Hepatocyte (in vitro differentiated cells): ENCODE data around the gene EHBP1. TPM values are rescaled to one million over a fixed set of nuclear protein-coding genes. Genes with fewer than 3 reads are reported as not detected.
A peak's percentile ranks its signal among the peaks of the same experiment; 100 is the strongest.

Experiments used
- DNase-seq: peaks from one replicate; pipeline ENCODE4 v3.0.0-alpha.2; 2016; ENCODE audit warnings: low spot score
- H2AFZ ChIP-seq: fragments of 200-600 bp; sonication (generic); 2 replicates; pipeline ENCODE4 v1.6.0; 2016; ENCODE audit warnings: antibody characterized with exemption, mild to moderate bottlenecking
- H3K27ac ChIP-seq: fragments of 200-600 bp; sonication (generic); 2 replicates; pipeline ENCODE4 v1.5.1; 2016; ENCODE audit warnings: mild to moderate bottlenecking
- H3K27me3 ChIP-seq: fragments of 200-600 bp; sonication (generic); 2 replicates; pipeline ENCODE4 v1.6.1; 2016
- H3K36me3 ChIP-seq: fragments of 200-600 bp; sonication (generic); replicated peaks from 2 replicates; pipeline ENCODE4 v1.5.1; 2016; ENCODE audit warnings: low read depth; ENCODE audit not compliant: insufficient read depth
- H3K4me1 ChIP-seq: fragments of 200-600 bp; sonication (generic); 2 replicates; pipeline ENCODE4 v1.5.1; 2016; ENCODE audit warnings: mild to moderate bottlenecking, moderate library complexity; ENCODE audit not compliant: insufficient read depth
- H3K4me2 ChIP-seq: fragments of 200-600 bp; sonication (generic); 2 replicates; pipeline ENCODE4 v1.6.0; 2016
- H3K4me3 ChIP-seq: fragments of 200-600 bp; sonication (generic); 2 replicates; pipeline ENCODE4 v1.5.1; 2016; ENCODE audit warnings: mild to moderate bottlenecking
- H3K79me2 ChIP-seq: fragments of 200-600 bp; sonication (generic); 2 replicates; pipeline ENCODE4 v1.6.0; 2017; ENCODE audit warnings: mild to moderate bottlenecking
- H3K9me2 ChIP-seq: fragments of 200-600 bp; sonication (generic); replicated peaks from 2 replicates; pipeline ENCODE4 v1.6.0; 2017; ENCODE audit warnings: mild to moderate bottlenecking; ENCODE audit not compliant: insufficient read depth
- H3K9me3 ChIP-seq: fragments of 200-600 bp; sonication (generic); 2 replicates; pipeline ENCODE4 v1.5.1; 2016; ENCODE audit warnings: low read depth, mild to moderate bottlenecking
- H4K20me1 ChIP-seq: fragments of 200-600 bp; sonication (generic); 2 replicates; pipeline ENCODE4 v1.6.0; 2016; ENCODE audit warnings: mild to moderate bottlenecking; ENCODE audit not compliant: insufficient read depth, poor library complexity, severe bottlenecking
- EZH2 ChIP-seq: fragments of 200-600 bp; sonication (generic); IDR thresholded peaks from 2 replicates; pipeline ENCODE4 v1.6.1; 2016; ENCODE audit warnings: antibody characterized with exemption, mild to moderate bottlenecking, borderline replicate concordance
- EZH2phosphoT487 ChIP-seq: fragments of 200-600 bp; sonication (generic); IDR thresholded peaks from one replicate; pipeline ENCODE4 v1.6.1; 2018; ENCODE audit warnings: antibody characterized with exemption, mild to moderate bottlenecking, low read depth, moderate library complexity; ENCODE audit not compliant: unreplicated experiment, severe bottlenecking
- WGBS: methylation state at CpG from one replicate; pipeline ENCODE4 v1.1.6; 2016; ENCODE audit warnings: low lambda C conversion rate; ENCODE audit errors: missing lambda C conversion rate; 5-methylcytosine and 5-hydroxymethylcytosine counted together
- polyA plus RNA-seq: library from polyadenylated mRNA; unstranded; fragments of >200 nt; fragmentation: Nextera tagmentation; extraction: Ambion mirVana; gene quantifications from 2 replicates; pipeline ENCODE4 v1.2.1, GENCODE V29; 2016
- total RNA-seq: library from RNA; depleted of rRNA; stranded (reverse); fragments of >200 nt; gene quantifications from 2 replicates; pipeline ENCODE4 v1.2.3, GENCODE V29; 2014
- TF ChIP-seq, protein P1 (sequence below): fragments of 200-600 bp; sonication (generic); IDR thresholded peaks from 2 replicates; pipeline ENCODE4 v1.5.1; 2016; ENCODE audit warnings: antibody characterized with exemption, mild to moderate bottlenecking; ENCODE audit not compliant: poor library complexity

EHBP1 gene
- total and polyA plus RNA-seq, 2 experiments from 2014 or later = 11.4 to 34.6 TPM

DNA sequence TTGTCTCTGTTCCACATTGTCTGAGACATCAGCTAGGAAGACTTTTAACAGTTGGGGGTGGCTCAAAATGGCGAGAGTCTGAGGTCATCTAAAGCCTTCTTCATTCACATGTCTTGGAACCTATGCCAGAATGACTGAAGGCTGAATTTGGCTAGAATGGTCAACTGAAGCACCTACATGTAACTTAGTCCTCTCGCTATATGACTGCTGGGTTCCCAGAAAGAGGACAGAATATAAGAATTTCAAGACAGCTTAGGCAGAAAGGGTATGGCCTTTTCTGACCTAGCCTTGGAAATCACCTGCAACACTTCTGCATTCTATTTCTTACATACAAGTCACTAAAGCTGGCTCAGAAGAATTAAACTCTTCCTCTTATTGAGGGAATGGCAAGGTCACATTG lies 269.5 kb downstream of the EHBP1 start:
- Histone ChIP-seq H3K27me3 (no peaks in the 10 kb centered on the region), H3K9me3 (no peaks in the 10 kb centered on the region), H3K79me2 (no peaks in the 10 kb centered on the region), H3K4me1 (no peaks in the 10 kb centered on the region), H3K36me3 (no peaks in the 10 kb centered on the region), H3K27ac (no peak overlapping the region), H2AFZ (no peak overlapping the region), H3K4me3 (no peak overlapping the region), H3K9me2 (no peaks in the 10 kb centered on the region), H4K20me1 (no peaks in the 10 kb centered on the region), H3K4me2 (no peak overlapping the region)
- no peak for DNase-seq
- TF ChIP-seq EZH2 = no peak
- no peak for TF ChIP-seq EZH2phosphoT487
- TF ChIP-seq, protein P1, sequence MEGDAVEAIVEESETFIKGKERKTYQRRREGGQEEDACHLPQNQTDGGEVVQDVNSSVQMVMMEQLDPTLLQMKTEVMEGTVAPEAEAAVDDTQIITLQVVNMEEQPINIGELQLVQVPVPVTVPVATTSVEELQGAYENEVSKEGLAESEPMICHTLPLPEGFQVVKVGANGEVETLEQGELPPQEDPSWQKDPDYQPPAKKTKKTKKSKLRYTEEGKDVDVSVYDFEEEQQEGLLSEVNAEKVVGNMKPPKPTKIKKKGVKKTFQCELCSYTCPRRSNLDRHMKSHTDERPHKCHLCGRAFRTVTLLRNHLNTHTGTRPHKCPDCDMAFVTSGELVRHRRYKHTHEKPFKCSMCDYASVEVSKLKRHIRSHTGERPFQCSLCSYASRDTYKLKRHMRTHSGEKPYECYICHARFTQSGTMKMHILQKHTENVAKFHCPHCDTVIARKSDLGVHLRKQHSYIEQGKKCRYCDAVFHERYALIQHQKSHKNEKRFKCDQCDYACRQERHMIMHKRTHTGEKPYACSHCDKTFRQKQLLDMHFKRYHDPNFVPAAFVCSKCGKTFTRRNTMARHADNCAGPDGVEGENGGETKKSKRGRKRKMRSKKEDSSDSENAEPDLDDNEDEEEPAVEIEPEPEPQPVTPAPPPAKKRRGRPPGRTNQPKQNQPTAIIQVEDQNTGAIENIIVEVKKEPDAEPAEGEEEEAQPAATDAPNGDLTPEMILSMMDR = no peak
- 96% methylated on average over 2 of the region's 2 CpGs for WGBS

DNA sequence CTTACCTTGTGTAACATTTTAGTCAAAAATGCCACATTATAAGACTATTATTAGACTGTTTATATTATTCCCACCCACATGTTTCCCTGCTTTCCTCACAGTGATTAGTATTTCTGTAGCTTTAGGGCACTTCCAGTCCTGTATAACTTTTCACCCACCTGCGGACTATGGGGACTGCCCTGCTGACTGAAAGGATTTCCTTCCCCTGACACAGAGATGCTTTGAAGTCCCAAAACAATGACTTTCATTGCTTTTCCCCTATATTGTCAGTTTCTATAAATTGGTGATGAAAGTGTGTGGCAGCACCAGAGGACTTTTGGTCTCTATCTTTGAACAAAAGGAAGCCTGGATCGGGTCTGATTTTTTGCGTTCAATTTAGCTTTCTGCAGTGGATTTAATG lies 286.1 kb downstream of the EHBP1 start:
- no peak overlapping the region for H3K4me2 ChIP-seq
- WGBS = 91% methylated on average over 3 of the region's 3 CpGs
- H3K79me2 ChIP-seq = no peaks in the 10 kb centered on the region
- H3K4me3 ChIP-seq = no peak overlapping the region
- H3K4me1 ChIP-seq = no peaks in the 10 kb centered on the region
- no peaks in the 10 kb centered on the region for H3K9me2 ChIP-seq
- H2AFZ ChIP-seq = no peak overlapping the region
- no peaks in the 10 kb centered on the region for H3K9me3 ChIP-seq
- H4K20me1 ChIP-seq = no peaks in the 10 kb centered on the region
- TF ChIP-seq, protein P1 = no peak
- TF ChIP-seq EZH2 = no peak
- no peak for TF ChIP-seq EZH2phosphoT487
- H3K36me3 ChIP-seq = no peaks in the 10 kb centered on the region
- H3K27me3 ChIP-seq = no peaks in the 10 kb centered on the region
- no peak overlapping the region for H3K27ac ChIP-seq
- no peak for DNase-seq

DNA sequence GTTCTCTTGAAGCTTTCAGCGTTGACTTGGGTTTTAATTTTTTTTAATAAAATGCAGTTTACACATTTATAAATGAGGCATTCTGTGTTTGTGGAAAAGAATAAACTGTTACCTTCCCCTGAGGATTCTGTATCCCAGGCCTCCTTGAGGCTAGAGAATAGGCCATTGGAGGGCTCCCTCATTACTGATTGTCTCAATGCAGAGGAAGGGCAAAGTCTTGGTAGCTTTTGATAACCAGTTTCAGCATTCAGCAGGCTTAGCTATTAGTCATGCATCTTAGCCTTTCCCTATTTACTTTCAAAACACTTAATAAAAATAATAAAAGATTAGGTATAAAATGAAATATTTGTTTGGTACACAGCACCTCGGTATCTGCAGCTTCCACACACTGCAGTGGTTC lies 287.0 kb downstream of the EHBP1 start:
- no peaks in the 10 kb centered on the region for H3K9me2 ChIP-seq
- no peaks in the 10 kb centered on the region for H3K9me3 ChIP-seq
- no peaks in the 10 kb centered on the region for H3K36me3 ChIP-seq
- H2AFZ ChIP-seq = no peak overlapping the region
- no peak overlapping the region for H3K4me3 ChIP-seq
- no peaks in the 10 kb centered on the region for H3K79me2 ChIP-seq
- no peak overlapping the region for H3K4me2 ChIP-seq
- H3K27ac ChIP-seq = no peak overlapping the region
- DNase-seq = peak; percentile 21
- 74% methylated on average over 2 of the region's 2 CpGs for WGBS
- no peaks in the 10 kb centered on the region for H4K20me1 ChIP-seq
- no peaks in the 10 kb centered on the region for H3K27me3 ChIP-seq
- TF ChIP-seq EZH2 = no peak
- TF ChIP-seq, protein P1 = no peak
- no peak for TF ChIP-seq EZH2phosphoT487
- H3K4me1 ChIP-seq = no peaks in the 10 kb centered on the region

DNA sequence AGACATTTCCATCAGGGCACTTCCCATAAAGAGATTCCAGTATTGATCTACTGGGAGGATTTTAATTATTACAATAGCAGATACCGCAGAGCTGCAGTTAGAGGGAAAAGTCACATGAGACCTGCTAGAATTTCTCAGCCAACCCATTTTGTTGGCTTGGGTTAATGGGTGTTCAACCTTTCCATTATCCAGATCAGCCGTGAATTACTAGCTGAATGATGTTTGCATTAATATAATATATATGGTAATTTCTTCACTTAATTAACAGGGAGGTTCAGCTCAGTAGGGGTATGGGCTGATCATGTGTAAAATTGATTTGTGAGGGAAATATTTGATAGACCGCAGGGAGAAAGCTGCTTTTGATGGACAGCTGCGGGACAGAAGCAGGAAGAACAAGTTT lies 288.7 kb downstream of the EHBP1 start:
- Histone ChIP-seq H3K4me3 (no peak overlapping the region), H3K9me3 (no peaks in the 10 kb centered on the region), H4K20me1 (no peaks in the 10 kb centered on the region), H3K4me1 (no peaks in the 10 kb centered on the region), H3K4me2 (no peak overlapping the region), H3K27ac (no peak overlapping the region), H3K79me2 (no peaks in the 10 kb centered on the region), H3K36me3 (no peaks in the 10 kb centered on the region), H2AFZ (no peak overlapping the region), H3K9me2 (no peaks in the 10 kb centered on the region), H3K27me3 (no peaks in the 10 kb centered on the region)
- no peak for DNase-seq
- TF ChIP-seq EZH2 (no peak), EZH2phosphoT487 (no peak)
- TF ChIP-seq, protein P1 = no peak
- 96% methylated on average over 4 of the region's 4 CpGs for WGBS
